ENCODE measurements around the gene RYR2.

RYR2 gene

GRCh38 chr1:237539055-237539454 lies 497.1 kb downstream of the RYR2 start:
- Histone ChIP-seq H3K4me3 (no peak overlapping the region), H3K27ac (no peak overlapping the region)
- no peak for TF ChIP-seq CTCF (IDR thresholded peaks at IDR 0.05)
- DNase-seq (ENCODE audit: low spot score): no peak

GRCh38 chr1:237542525-237543418 lies 500.8 kb downstream of the RYR2 start:
- DNase-seq (ENCODE audit: low spot score): no peak
- Histone ChIP-seq H3K4me3 (no peak overlapping the region), H3K27ac (no peak overlapping the region)
- no peak for TF ChIP-seq CTCF (IDR thresholded peaks at IDR 0.05)

- Histone ChIP-seq H3K27ac (no peak overlapping the region), H3K4me3 (no peak overlapping the region)
- DNase-seq (ENCODE audit: low spot score): no peak
- no peak for TF ChIP-seq CTCF (IDR thresholded peaks at IDR 0.05)
Measured at GRCh38 chr1:237553078-237553477, 511.1 kb downstream of the RYR2 start.

- H3K27ac ChIP-seq: no peak overlapping the region
- H3K4me3 ChIP-seq: no peak overlapping the region
- DNase-seq (ENCODE audit: low spot score): no peak
- no peak for TF ChIP-seq CTCF (IDR thresholded peaks at IDR 0.05)
Measured at GRCh38 chr1:237556911-237557310, 514.9 kb downstream of the RYR2 start.

- Histone ChIP-seq H3K4me3 (no peak overlapping the region), H3K27ac (no peak overlapping the region)
- TF ChIP-seq CTCF (IDR thresholded peaks at IDR 0.05): peak; percentile 43
- DNase-seq (ENCODE audit: low spot score): no peak
Measured at GRCh38 chr1:237562242-237562823, 520.3 kb downstream of the RYR2 start.

- no peak for TF ChIP-seq CTCF (IDR thresholded peaks at IDR 0.05)
- DNase-seq (ENCODE audit: low spot score): no peak
- H3K4me3 ChIP-seq: no peak overlapping the region
- no peak overlapping the region for H3K27ac ChIP-seq
Measured at GRCh38 chr1:237565236-237565635, 523.3 kb downstream of the RYR2 start.

GRCh38 chr1:237566581-237566980 lies 524.6 kb downstream of the RYR2 start:
- no peak for DNase-seq (ENCODE audit: low spot score)
- H3K27ac ChIP-seq: no peak overlapping the region
- TF ChIP-seq CTCF (IDR thresholded peaks at IDR 0.05): no peak
- H3K4me3 ChIP-seq: no peak overlapping the region
